GM19328 (cell line): ENCODE measurements around the gene CGREF1.

Source experiments
- ATAC-seq: cut with Tn5 transposase; IDR thresholded peaks from one replicate; pipeline ENCODE4 v1.9.1; 2021; ENCODE audit warnings: mild to moderate bottlenecking, moderate library complexity; ENCODE audit not compliant: unreplicated experiment

CGREF1 gene, protein sequence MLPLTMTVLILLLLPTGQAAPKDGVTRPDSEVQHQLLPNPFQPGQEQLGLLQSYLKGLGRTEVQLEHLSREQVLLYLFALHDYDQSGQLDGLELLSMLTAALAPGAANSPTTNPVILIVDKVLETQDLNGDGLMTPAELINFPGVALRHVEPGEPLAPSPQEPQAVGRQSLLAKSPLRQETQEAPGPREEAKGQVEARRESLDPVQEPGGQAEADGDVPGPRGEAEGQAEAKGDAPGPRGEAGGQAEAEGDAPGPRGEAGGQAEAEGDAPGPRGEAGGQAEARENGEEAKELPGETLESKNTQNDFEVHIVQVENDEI

GRCh38 chr2:27118525-27119329, at the start of gene CGREF1:
CGREF1 (minus strand) TSS chr2:27119128; CDS start chr2:27104366, 14,762 bp downstream.
- ATAC-seq, result no peak

GRCh38 chr2:27164960-27165763, 46.2 kb upstream of the CGREF1 start:
- no peak for ATAC-seq

GRCh38 chr2:27162151-27163121, 43.5 kb upstream of the CGREF1 start:
- ATAC-seq, result no peak

- no peak for ATAC-seq
Observed at GRCh38 chr2:27160191-27160590, 41.3 kb upstream of the CGREF1 start.

- ATAC-seq, result no peak
Observed at GRCh38 chr2:27159271-27159670, 40.3 kb upstream of the CGREF1 start.

DNA sequence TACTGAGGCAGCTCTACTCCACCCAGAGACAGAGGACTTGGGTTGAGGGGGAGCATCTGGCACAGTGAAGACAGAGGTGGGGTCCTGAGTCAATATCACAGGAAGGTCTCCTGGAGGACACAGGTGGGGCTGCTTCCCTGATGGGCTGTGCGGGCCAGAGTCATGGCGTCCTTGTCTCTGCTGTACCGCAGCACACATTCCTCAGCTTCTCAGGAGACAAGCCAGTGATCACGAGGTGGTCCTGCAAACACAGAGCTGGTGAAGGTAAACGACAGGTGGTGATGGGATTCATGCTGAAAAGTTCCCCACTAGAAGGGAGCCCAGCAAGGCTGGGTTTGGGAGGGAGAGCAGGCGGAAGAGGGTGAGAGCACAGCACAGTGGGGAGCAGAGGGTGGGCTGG, 39.5 kb upstream of the CGREF1 start:
- ATAC-seq, result no peak

DNA sequence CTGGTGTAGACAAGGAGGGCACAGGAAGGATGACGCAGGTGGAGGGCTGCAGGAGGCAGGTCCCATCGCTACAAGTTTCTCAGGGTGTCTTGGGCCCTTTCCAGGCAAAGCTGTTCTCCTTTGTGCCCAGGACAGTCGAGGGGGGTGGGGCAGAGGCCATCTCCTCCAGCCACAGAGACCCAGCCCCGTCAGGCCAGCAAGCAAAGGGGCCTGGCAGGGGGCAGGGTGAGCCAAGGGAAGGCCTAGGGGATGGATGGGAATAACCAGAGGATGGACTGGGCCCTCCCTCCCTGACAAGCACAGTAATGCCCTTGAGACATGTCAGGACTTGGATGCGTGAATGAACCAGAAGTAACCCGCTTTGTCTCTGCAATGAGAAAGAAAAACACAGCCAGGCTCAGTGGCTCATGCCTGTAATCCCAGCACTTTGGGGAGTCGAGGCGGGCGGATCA, 36.2 kb upstream of the CGREF1 start:
- ATAC-seq, result no peak

DNA sequence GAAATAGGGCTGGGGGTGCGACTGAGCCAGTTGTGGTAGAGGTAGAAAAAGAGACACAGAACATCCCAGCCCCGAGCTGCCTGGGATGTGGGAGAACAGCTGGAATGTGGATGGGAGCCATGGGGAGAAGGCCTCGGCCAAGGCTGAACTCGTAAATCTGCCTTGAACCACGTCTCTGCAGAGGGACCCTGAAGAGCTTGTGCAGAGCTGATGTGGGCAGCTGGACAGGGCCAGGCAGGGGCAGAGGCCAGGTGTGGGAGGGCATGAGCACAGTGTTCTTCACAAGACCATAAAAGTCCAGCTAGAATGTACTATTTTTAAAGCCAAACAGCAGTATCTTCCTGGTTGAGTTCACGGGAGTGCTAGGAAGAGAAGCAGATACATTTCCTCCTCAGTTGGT, 35.6 kb upstream of the CGREF1 start:
- ATAC-seq, result no peak

GRCh38 chr2:27152796-27153464, 34.0 kb upstream of the CGREF1 start:
- ATAC-seq, result no peak

GRCh38 chr2:27152102-27152795, 33.3 kb upstream of the CGREF1 start:
- no peak for ATAC-seq

- ATAC-seq, result no peak
Observed at GRCh38 chr2:27150639-27151230, 31.8 kb upstream of the CGREF1 start.

DNA sequence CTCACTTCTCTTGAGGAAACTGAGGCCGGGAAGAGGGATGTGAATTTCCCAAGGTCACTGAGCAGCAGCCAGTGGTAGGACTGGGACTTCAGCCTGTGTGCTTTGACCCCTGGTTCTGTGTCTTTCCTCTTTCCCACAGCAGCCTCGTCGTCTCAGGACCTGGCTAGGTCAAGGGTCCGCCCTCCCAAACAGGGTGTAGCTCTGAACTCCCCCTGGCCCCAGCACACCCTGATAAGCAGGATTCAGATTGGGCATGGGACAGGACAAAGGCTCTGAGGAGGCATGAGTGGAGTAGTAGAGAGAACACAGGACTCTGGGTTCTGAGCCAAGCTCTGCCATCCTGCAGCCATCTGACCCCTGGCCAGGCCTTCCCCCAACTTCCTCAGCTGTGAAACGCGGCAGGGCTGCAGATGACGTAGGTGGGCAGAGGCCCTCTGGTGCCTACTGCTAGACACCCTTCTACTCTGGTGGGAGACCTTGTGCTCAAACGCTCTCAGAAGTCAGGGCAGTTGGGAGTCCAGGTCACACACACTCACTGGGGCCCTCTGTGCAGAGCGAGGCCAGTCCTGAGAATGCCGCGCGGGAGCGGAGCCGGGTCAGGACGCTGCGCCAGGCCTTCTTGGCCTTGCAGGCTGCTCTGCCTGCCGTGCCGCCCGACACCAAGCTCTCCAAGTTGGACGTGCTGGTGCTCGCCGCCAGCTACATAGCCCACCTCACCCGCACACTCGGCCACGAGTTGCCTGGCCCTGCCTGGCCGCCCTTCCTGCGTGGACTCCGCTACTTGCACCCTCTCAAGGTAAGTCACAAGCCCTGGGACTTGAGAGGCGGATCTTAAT, 30.9 kb upstream of the CGREF1 start:
- no peak for ATAC-seq

GRCh38 chr2:27148801-27149439, 30.0 kb upstream of the CGREF1 start, which contains the start of gene TCF23:
TCF23 (plus strand) TSS chr2:27149004; CDS start chr2:27149134, 130 bp downstream.
- no peak for ATAC-seq

- no peak for ATAC-seq
Observed at GRCh38 chr2:27147935-27148334, 29.0 kb upstream of the CGREF1 start.

DNA sequence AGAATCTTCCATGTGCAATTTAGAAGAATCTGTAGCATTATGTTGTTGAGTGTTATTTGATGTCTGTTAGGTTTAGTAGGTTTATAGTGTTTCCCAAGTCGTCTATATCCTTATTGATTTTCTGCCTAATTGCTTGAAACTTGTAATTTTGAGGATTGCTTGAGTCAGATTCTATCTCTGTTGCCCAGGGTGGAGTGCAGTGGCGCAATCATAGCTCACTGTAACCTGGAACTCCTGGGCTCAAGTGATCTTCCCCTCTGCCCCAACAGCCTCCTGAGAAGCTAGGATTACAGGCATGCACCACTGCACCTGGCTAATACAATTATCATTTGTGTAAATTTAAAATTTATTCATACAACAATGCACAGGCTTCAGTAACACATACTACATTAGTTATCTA, 26.8 kb upstream of the CGREF1 start:
- no peak for ATAC-seq

- ATAC-seq, result no peak
Observed at GRCh38 chr2:27143285-27143684, 24.4 kb upstream of the CGREF1 start.

DNA sequence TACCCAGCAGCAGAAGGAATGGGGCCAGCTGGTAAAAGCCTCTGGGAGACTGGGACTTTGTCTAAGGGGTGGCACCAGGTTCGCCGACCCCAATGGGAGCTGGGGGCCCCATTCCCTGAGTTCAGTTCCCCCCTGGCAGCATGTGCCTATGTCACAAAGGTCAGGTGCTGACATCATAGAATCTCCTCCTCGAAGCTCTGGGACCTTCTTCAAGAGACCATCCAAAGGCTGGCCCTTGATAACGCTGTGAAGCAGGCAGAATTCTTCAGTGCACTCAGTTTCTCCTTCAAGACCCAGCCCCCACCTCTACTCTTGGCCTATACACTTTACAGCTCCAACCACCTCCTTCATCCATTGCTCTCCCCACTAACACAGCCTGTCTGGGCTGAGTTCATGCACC, 20.4 kb upstream of the CGREF1 start, which contains the start of gene PRR30:
PRR30 (minus strand) TSS at position 101 of the 400 bp plus-strand sequence. CDS start 1,081 bp downstream, outside the sequence.
- ATAC-seq, result no peak
